GM18909 (cell line): ENCODE measurements around the gene THPO.

ENCODE experiments used
- ATAC-seq: cut with Tn5 transposase; IDR thresholded peaks from one replicate; pipeline ENCODE4 v1.9.1; 2021; ENCODE audit warnings: mild to moderate bottlenecking; ENCODE audit not compliant: unreplicated experiment, poor library complexity

Gene THPO

GRCh38 chr3:184368586-184369183, 9.3 kb downstream of the THPO start:
- ATAC-seq = no peak

GRCh38 chr3:184368116-184368515, 9.9 kb downstream of the THPO start:
- no peak for ATAC-seq

GRCh38 chr3:184366619-184367289, 11.3 kb downstream of the THPO start:
- no peak for ATAC-seq

- peak; percentile 89 for ATAC-seq
Observed at GRCh38 chr3:184362668-184363546, 15.1 kb downstream of the THPO start.

GRCh38 chr3:184361932-184362667, 15.9 kb downstream of the THPO start:
- ATAC-seq = peak; percentile 1

- ATAC-seq = peak; percentile 41
Observed at GRCh38 chr3:184361532-184361931, 16.5 kb downstream of the THPO start, which contains the start of the genes CLCN2 and POLR2H. CLCN2 (minus strand) TSS chr3:184361605; CDS start chr3:184361479, 126 bp downstream. POLR2H (plus strand) TSS chr3:184361710; CDS start chr3:184363493, 1,783 bp downstream.

- no peak for ATAC-seq
Observed at GRCh38 chr3:184360929-184361531, 17.0 kb downstream of the THPO start.

- no peak for ATAC-seq
Observed at GRCh38 chr3:184360070-184360928, 17.7 kb downstream of the THPO start.

- no peak for ATAC-seq
Observed at GRCh38 chr3:184359610-184360009, 18.4 kb downstream of the THPO start.

GRCh38 chr3:184358921-184359350, 19.1 kb downstream of the THPO start:
- no peak for ATAC-seq

GRCh38 chr3:184358124-184358767, 19.8 kb downstream of the THPO start:
- ATAC-seq = no peak

- ATAC-seq = no peak
Observed at GRCh38 chr3:184357248-184358123, 20.5 kb downstream of the THPO start.

- no peak for ATAC-seq
Observed at GRCh38 chr3:184355261-184356040, 22.6 kb downstream of the THPO start.

- no peak for ATAC-seq
Observed at GRCh38 chr3:184354754-184355153, 23.3 kb downstream of the THPO start.

- no peak for ATAC-seq
Observed at GRCh38 chr3:184354121-184354728, 23.8 kb downstream of the THPO start.

GRCh38 chr3:184353546-184353941, 24.5 kb downstream of the THPO start:
- no peak for ATAC-seq
